Upper lobe of left lung (tissue), 4 donors: ENCODE measurements around the gene ZC2HC1C.

Source experiments
- POLR2AphosphoS5 ChIP-seq, 2 donors: sonication (generic); formaldehyde crosslinking; IDR thresholded peaks; one replicate each; pipeline ENCODE4 v1.5.1; 2017; ENCODE audit warnings: antibody characterized with exemption in 2 of 2
- TF ChIP-seq, protein P1 (sequence below), 6 experiments: fragments of 450-650 bp in 4 of 6; fragments of 200-600 bp in 2 of 6; sonication (generic) in 2 of 6; IDR thresholded peaks; one replicate each; pipeline ENCODE4 v1.5.1; 2016 to 2019; ENCODE audit warnings: antibody characterized with exemption in 6 of 6

DNA sequence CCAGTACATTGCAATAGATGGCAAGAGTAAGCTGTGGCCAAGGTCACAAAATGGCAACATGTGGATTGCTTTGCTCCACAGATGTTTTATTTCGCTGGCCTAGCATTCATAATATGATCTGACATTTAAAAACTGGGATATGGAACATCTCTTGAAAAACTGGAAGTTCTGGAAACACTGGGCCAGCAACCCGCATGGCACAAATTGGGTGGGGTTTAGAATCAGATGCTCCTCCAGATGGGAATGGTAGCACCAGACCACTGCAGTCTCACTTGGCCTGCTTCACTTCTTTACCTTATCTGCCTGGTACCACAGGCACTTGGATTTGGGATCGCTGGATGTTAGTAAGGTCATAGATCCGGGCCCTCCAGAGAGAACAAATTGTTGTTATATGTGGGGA lies 10.1 kb downstream of the ZC2HC1C start:
- TF ChIP-seq, protein P1, sequence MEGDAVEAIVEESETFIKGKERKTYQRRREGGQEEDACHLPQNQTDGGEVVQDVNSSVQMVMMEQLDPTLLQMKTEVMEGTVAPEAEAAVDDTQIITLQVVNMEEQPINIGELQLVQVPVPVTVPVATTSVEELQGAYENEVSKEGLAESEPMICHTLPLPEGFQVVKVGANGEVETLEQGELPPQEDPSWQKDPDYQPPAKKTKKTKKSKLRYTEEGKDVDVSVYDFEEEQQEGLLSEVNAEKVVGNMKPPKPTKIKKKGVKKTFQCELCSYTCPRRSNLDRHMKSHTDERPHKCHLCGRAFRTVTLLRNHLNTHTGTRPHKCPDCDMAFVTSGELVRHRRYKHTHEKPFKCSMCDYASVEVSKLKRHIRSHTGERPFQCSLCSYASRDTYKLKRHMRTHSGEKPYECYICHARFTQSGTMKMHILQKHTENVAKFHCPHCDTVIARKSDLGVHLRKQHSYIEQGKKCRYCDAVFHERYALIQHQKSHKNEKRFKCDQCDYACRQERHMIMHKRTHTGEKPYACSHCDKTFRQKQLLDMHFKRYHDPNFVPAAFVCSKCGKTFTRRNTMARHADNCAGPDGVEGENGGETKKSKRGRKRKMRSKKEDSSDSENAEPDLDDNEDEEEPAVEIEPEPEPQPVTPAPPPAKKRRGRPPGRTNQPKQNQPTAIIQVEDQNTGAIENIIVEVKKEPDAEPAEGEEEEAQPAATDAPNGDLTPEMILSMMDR (IDR thresholded peaks at IDR 0.05), result no peak
- no peak for TF ChIP-seq POLR2AphosphoS5 (IDR thresholded peaks at IDR 0.05)
